ENCODE results near the gene PLEKHG3.
A peak's percentile ranks its signal among the peaks of the same experiment; 100 is the strongest.

The PLEKHG3 gene

DNA sequence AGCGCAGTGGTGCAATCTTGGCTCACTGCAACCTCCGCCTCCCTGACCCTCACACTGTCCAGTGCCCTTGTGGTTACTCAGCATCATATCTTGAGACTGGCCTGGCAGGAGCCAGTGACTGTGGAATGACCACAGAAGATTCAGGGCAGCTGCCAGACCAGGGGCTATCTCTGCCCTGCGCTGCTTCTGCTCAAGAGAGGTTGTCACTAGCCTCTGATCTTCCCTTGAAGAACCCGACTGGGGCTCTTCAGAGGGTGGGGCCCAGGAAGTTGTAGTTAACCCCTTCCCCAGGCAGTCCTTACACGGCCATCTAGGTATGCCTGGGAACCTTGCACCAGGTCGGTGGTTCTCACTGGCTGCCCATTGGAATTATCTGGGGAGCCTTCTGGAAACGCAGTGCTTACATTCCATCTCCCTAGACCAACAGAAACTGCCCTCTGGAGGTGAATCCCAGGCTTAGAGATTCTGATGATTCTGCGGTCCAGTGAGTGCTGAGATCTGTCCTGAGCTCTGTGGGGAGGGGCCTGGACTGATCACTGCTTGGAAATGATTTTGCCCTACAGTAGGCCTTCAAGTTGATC is 41.4 kb downstream of the PLEKHG3 start:
- DNase-seq (ENCODE audit: low spot score) = no peak
- no peak for FAIRE-seq

DNA sequence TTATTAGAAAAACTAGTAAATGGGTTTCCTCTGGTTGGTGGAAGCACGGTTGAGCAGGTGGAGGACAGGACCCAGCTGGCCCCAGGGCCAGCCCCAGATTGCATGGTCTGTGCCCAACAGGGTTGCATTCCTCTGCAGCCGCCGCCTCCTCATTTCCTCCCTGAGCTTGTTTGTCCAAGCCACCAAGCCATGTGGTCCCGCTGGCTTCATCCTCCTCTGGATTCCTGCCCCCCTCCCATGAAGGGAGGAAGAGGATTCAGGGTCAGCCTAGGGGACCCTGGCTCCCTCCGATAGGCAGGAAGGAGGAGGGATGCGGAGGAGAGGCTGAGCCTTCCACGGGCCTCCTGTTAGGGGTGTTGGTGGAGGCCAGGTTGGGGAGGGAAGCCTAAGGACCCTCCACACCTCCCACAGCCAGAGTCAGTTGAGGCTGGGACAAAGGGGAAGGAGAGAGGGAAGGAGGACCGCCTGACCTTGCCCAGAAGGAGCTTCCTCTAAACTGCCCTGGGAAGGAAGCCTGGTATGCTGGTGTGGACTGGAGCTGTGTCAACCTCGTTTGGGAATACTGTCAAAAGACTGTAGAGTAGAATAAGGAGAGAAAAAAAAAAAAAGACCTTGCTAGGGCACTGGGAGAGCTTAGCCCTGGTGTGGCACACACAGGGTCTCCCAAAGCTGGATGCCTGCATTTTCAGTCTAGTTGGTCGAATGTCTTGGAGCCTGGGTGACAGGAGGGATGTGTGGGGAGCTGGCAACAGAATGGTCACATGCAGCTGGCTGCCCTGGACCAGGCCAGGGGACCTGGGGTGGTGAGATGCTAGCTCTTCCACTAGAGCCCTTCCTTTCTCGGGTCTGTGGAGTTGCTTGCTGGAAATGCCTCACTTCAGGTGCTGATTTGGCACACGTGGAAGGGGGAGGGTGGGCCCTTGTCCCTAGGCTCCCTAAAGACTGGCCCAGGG is 42.4 kb downstream of the PLEKHG3 start:
- DNase-seq (ENCODE audit: low spot score) (no peak), FAIRE-seq (no peak)

DNA sequence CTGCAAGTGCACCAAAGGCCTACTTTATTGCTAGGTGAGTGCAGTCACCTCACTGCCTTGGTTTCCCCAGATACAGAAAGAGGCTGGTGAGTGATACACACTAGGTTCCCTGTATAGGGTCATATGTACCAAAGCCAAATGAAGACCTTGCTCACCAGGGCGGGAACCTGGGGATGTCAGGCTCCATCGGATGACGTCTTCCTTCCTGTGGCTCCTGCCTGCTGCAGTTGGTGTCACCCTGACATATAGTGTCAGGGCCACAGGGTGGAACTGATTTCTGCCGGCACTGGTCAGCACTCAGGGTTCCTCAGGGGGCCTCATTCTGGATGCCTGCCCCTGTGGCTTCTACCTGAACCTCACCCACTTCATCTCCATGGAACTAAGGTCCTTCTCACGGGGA is 43.1 kb downstream of the PLEKHG3 start:
- DNase-seq (ENCODE audit: low spot score) (no peak), FAIRE-seq (no peak)

DNA sequence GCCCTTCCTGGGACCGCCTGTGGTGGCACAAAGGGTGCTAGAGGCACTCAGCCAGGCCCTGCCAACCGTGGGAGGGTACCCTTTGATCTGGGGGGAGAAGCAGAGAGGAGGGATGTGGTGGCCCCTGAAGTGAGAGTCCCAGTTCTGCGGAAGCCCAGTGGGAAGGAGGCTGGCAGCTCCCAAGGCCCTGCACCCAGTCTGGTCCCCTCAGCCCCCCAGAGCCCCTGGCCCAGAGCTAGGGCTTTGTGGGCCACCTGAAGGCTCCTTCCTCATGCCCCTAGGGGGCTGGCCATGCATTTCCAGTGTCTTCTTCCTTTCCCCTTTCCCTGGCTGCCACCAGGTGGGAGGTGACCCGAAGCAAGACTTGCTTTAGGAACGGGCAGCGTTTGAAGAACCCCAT is 44.3 kb downstream of the PLEKHG3 start:
- DNase-seq (ENCODE audit: low spot score) (no peak), FAIRE-seq (no peak)

DNA sequence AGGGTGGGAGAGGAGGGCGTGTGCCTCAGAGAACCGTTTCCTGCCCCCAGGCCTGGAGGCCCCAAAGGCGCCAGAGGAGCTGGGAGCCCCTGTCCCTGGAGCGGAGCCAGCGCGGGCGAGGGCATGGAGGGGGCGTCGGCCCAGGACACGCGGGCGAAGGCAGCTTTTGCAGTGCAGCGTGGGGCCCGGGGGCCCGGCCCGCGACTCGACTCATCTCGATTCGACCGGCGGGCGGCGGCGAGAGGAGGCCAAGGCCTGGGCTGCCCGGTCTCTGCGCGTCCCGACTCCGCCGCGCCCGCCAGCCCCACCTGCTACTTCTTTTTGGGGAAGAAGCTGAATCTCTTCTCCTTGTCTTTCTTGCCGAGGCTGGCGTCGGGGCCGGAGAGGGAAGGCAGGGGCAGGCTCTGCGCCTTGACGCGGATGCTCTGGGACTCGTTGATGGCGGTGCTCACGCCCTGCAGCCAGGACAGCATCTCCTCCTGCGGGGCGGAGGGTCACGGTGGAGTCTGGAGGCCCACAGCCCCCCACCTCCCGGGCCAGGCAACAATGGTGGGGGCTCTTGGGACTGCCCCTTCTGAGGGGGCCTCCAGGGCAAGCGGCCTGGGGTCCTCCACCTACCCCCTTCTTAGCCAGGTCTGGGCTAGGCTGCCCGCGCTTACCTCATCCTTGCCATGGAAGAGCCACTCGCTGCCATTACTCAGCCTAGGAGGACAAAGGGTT is 44.9 kb downstream of the PLEKHG3 start:
- no peak for FAIRE-seq
- no peak for DNase-seq (ENCODE audit: low spot score)

DNA sequence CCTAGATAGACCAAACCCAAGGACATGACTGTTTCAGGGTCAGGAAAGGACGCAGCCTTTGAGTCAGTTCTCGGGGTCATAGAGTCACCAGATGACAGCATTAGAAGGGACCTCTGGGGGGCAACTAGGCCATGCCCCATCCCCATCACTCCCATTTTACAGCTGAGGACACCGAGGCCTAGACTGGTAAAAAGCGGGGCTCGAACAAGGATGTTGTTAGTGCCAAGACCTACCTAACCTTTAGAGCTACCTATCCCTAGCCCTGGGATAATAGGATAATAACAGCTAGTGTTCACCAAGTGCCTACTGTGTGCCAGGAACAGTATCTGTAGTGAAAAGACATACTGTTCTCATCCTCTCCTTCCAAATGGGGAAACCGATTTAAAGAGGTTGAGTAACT is 48.7 kb downstream of the PLEKHG3 start:
- DNase-seq (ENCODE audit: low spot score) (no peak), FAIRE-seq (no peak)

DNA sequence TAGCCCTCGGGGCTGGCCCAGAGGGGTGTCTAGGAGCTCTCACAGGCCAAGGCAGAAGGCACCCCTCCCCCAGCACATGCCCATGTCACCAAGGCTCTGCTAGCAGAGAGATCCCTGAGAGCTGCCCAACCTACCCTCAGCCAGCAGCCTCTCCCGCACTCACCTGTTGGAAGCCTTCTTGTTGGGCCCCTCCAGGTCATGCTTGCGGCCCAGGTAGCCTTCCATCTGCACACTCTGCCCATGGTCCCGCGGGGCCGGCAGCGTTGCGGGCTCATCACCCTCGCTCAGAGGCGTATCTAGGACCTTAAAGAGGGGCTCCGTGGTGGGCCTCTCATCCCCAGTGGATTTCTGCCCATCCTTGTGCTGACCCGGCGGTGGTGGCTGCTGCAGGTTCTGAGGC is 49.1 kb downstream of the PLEKHG3 start:
- DNase-seq (ENCODE audit: low spot score) = no peak

DNA sequence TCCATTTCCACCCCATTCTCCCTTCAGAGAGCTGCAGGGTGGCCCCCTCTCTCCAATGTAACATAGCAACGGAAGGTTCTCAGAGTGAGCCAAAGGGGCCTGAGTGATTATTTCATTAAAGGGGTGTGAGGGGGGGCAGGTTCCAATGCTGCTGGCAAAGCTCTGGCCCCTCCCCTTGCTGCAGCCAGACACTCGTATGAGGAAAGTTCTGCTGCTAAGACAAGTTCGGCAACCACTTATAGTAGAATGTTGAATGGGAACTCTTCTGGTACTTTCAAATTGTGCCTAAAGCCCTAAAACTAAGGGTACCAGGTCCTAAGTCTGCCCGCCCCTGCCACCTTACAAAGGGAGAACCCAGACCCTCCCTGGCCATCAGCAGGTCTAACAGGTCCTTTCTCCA is 49.8 kb downstream of the PLEKHG3 start:
- DNase-seq (ENCODE audit: low spot score) (no peak), FAIRE-seq (no peak)

More for the DNA sequence above, 49.1 kb downstream of the PLEKHG3 start:
- FAIRE-seq = no peak

DNA sequence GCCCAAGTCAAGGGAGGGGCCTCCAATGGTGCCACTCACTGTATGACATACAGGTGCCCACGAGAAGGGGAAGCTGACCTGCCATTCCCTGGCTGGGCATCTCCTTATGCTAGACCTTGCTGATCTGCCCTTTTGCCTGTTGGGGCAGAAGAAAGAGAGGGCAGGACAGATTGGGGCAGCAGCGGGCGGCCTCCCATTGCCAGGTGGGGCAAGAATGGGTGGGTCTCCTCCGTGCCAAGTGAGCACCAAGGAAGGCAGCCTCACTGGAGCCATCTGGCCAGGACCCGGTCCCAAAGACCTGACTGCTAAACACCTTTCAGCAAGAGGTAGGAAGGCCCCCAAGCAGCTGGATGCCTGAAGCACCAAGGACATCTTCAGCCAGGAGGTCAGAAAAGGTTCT is 50.5 kb downstream of the PLEKHG3 start:
- DNase-seq (ENCODE audit: low spot score) = no peak
- no peak for FAIRE-seq

DNA sequence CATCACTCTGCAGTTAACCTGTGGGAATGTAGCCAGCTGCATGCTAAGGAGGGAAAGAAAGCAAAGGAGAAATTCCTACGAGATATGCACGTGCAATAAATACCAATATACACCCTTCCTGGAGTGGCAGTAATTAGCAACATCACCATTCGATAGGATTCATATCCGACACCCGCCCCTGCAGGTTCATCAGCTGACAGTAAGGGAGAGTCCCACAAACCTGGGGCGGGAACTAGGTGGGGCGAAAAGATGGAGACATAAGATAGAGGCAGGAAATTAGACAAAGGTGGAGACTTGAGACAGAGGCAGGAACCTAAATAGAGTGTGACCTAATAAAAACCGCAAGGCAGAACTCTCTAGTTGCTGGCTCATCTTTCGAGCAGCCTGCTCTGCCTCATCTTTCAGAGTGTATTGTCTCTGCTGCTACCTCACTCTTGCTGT is 51.6 kb downstream of the PLEKHG3 start:
- DNase-seq (ENCODE audit: low spot score) (peak; percentile 40), FAIRE-seq (no peak)

DNA sequence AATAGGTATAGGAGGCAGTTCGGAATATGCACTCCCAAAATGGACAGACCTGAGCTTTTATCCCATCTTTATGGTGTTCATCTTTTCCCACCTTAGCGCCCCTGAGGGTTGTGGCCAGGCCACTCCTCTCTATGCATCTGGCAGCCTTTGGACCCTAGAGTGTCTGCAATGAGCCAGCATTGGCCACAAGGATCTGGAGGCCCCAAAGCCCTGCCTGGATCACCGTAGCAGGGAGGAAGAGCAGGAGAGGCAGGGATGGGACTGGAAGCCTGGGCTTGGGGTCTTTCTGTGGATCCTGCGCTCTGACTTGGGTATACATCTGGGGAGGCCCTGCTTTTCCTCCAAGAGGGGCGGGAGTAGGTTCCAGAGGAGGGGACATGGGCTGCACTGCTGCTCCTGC is 52.5 kb downstream of the PLEKHG3 start:
- FAIRE-seq (no peak), DNase-seq (ENCODE audit: low spot score) (no peak)

DNA sequence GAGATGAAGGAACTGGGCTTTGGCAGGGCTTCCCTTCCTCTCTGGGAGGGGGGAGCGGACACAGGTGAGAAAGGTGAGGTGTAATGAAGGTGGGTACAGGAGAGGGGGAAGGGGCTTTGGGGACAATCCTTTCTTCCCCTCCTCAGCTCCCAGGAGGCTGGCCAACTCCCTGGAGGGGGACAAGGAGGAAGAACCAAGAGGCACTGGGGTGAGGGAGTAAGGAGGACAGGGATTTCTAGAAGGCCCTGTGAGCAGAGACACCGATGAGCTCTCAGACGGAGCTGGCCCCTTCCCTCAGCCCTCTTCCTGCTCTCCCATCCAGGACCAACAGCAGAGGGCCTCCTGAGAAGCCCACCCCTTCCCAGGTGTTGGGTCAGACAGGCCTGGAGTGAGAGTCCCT is 53.4 kb downstream of the PLEKHG3 start:
- no peak for DNase-seq (ENCODE audit: low spot score)
- no peak for FAIRE-seq

DNA sequence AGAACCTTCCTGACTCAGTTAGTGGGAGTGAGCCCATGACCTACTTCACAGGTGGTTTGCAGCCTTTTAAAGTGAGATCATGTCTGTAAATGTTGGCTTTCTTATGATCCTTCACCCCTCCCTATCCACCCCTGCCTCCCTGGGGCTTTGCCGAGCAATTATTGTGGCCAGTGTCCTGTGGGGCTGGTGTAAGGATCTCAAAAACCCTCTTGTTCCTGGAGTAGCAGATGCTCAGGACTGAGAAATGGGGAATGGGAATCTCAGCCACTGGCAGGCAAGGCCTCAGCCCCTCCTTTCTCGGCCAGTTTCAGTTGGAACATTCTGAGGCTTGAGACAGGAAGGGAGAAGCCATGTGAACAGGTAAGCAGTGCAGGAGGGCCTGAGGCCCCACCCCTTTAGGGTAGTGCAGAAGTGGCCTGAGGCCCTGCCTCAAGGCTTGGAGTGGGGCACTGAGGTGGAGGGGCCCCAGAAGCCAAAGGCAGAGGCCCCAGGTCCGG is 53.8 kb downstream of the PLEKHG3 start:
- DNase-seq (ENCODE audit: low spot score) (peak; percentile 31), FAIRE-seq (no peak)

DNA sequence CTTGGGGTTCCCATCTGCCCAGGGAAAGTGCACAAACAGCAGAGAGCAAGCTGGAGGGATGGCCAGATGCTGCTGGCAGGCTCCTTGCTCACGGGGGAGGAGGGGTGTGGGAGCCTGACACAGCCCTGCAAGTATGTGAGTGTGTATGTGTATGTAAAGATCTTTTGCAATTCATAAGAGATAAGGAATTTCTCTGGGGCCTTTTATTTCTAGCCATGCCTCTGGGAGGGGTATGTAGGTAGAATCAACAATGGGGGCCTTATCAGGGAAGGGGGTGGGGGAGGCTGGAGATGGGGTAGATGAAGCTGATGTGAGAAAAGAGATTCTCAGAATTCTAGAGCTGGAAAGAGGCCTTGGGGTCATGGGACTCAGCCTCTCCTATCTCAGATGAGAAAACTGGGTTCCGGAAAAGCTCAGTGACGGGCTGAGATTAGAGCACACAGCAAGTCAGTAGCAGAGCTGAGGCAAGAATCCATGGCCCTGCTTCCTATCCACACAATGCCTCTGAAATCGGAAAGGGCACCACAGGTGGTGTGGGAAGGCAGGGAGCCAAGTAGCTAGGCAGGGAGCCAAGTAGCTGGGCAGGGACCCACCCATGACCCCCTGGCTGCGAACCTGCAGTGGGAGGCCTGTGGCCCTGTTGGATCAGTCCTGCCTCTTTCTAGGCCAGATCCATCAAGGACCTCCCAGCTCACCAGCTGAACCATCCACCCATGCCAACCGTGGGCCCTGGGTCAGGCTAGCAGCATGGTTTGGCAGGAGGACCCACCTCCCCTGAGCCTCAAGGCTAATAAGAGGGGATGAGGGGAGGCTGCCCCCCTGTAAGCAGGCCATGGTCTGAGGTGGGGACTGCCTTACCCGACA is 54.7 kb downstream of the PLEKHG3 start:
- DNase-seq (ENCODE audit: low spot score) = peak; percentile 17

DNA sequence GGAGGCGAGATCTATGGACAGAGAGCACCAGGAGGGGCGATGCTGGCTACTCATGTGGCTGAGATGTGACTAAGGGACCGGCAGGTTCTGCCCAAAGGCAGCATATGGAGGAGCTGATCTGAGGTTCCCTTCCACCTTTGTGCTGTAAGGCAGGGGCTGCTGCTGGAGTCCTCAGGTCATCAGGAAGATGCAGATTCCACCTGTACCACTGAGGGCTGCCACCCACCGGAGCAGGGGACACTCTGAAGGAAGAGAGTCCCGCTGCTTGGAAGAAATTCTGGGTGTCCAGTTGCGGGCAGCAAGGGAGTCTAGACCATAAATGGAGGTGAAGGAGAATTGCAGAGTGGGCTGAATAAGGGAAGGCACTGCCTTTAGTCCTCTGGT is 55.3 kb downstream of the PLEKHG3 start:
- FAIRE-seq = no peak

More for the DNA sequence above, 54.7 kb downstream of the PLEKHG3 start:
- no peak for FAIRE-seq

DNA sequence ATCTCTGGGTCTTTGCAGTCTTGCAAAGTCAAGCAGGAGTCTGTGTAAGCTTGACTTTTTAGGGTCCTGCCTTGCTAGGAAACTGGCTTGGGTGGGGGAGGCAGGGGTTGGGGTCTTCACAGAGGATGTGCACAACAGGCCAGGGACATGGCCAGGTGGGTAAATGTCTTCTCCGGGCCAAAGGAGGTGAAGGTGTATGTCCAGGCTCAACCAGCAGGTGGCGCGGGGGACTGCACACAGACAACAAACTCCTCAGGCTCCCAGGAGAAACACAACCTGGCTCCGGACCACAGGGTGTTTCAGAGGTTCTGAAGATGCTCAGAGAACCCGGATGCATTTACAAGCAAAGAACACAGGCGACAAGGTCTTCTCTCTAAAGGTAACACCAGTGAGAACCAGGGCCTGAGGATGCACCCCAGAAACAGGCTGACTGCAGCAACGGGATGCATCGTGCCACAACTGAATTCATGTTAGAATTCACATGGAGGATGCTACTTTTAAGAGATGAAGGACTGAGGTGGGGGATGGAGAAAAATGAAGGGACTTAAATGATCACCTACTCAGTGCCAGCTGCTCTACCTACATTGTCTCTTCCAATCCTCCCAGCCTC is 56.0 kb downstream of the PLEKHG3 start:
- no peak for FAIRE-seq

More for the DNA sequence above, 55.3 kb downstream of the PLEKHG3 start:
- no peak for DNase-seq (ENCODE audit: low spot score)

DNA sequence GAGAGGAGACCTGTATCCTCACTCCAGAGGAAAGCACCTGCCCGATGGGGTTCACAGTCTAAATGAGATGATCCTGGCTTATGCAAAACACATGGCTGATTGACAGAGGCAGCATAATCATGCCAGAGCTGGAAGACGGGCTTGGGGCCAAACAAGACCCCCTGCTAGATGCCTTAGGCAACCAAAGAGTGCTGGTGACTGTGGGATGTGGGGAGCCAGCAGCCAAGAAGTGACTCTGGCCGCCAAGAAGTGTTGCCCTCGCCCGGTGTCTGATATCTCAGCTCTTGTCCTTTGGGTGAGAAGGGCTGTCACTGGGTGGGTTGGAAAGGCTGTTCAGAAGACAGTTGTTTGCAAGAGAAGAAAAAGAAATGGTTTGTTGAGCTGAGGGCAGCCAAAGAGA is 56.7 kb downstream of the PLEKHG3 start:
- FAIRE-seq (no peak), DNase-seq (ENCODE audit: low spot score) (no peak)

More for the DNA sequence above, 56.0 kb downstream of the PLEKHG3 start:
- DNase-seq (ENCODE audit: low spot score) = no peak

DNA sequence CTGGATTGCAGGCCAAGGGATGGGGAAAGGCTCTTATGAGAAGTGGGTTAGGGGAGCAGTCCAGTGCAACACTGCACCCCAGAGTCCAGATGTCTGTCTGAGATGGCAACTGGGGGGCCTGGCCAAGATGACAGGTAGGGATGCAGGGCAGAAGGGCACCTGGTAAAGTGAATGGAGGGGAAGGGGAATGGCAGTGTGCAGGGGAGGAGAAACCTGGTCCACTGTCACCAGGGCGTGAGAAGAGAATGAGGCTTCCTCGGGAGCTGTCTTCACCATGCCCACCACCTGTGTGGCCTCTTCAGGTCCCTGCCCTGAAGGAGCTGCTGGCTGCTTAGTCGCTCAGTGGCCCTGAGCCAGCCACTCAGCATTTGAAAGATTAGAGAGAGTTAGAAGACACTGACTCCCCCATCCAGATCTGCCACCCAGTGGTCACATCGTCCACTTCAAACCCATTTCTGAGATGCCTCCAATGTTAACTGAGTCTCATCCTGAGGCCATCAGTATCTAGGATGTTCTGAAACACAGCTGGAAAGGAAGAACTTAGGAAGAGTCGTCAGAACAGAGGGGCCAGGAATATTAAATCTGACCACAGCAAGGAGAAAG is 57.3 kb downstream of the PLEKHG3 start:
- DNase-seq (ENCODE audit: low spot score) (peak; percentile 6), FAIRE-seq (no peak)

DNA sequence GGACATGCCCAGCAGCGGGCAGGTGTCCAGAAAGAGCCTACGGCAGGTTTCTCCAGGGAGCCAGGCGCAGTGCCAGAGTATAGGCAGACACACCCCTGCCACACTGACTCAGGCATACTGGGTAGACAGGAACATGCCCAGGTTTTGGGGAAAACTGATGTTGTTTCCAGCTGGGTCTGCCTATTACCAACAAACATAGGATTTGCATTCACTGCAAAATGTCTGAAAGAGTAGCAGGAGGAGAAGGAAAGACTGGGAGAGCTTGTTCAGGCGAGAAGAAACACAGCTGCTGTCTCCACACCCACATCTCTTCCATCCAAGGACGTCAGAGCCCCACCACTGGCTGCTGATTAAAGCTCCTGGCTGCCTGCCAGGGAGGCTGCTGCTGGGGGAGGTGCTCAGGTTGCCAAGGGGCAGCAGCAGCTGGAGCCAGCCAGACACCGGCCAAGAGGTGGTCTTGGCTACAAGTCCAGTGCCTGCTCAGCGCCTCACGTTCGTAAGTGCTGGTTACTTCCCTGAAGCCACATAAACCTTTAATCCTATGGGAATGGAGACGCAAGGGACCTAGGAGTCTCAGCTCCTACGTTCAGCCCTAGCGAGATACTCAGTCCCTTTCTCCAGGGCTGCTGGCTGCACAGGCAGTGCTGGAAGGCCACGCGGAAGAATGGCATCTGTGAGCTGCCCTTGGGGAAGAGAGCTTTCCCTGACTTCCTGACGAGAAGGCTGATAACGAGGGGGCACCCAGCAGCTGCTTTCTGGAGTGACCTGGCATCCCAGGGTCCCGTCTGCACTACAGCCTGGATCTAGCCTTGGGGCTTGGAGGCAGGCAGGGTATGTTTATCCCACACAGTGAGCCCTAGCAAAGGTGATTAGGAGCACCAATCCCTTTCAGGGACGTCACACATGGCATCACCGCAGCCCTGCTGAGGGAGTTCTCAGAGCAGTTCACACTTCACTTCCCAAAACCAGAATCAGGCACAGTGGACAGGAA is 58.1 kb downstream of the PLEKHG3 start:
- FAIRE-seq (no peak), DNase-seq (ENCODE audit: low spot score) (peak; percentile 42)

All from RCC 7860 (cell line).